Mucosa of gallbladder (tissue), 1 donor: ENCODE measurements around the gene THBS2. TPM values are rescaled to one million over a fixed set of nuclear protein-coding genes. Genes with fewer than 3 reads are reported as not detected.
"Not testable (repeated sequence)": the region's sequence is repeated elsewhere in the genome, so short reads cannot be mapped to it uniquely, and the experiment has no call there.

Experiments
- DNase-seq: peaks from one replicate; pipeline ENCODE4 v3.0.0-alpha.2; 2020; ENCODE audit warnings: low spot score
- total RNA-seq: library from RNA; stranded (reverse); gene quantifications from one replicate; pipeline ENCODE4 v1.2.1, GENCODE V29; 2021
- donor health status: DM: no; HTN: no; CAD: no.

The THBS2 gene
- total RNA-seq, result 21.9 TPM

DNA sequence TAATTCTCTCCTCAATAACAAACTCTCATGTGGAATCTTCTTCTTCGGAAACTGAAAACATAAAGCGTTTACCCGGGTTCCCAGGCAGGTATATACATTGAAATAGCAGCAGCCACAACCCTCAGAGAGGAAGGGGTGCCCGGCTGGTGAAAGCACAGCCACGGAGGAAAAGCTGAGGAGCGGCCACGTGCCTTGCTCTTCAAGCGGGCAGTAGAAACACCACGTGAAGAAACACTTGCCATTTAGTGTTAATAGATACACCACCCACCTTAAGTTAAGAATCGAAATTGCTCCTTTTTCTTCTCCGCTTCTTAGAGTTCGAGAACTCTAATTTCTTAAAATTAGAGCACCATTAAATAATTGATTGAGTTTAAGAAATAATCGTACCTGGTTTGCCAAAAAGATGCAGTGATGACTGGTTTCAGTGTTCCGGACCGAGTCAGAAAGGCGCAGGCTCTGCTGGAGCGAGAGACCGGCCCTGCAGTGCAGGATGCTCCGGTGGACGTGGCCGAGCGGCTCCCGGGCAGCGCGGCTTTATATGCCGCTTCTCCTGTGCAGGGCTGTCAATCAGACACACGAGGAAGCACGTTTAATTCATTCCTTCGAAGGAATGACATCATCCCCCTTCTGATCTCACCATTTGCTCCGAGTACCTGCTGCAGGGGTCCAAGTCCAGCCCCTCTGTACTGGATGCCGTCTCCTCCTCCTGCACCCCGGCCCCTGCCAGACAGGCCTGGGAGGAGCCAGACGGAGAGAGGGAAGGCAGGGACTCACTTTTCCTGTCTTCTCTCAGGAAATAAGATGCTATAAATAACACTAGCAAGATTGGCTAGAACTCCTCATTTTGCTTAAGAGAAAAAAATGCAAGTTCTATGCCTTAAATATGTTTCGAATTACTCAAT, at the start of gene THBS2:
THBS2 (minus strand) TSS at position 510 of the 902 bp plus-strand sequence. CDS start 3,062 bp downstream, outside the sequence.
- peak; percentile 32 for DNase-seq

DNA sequence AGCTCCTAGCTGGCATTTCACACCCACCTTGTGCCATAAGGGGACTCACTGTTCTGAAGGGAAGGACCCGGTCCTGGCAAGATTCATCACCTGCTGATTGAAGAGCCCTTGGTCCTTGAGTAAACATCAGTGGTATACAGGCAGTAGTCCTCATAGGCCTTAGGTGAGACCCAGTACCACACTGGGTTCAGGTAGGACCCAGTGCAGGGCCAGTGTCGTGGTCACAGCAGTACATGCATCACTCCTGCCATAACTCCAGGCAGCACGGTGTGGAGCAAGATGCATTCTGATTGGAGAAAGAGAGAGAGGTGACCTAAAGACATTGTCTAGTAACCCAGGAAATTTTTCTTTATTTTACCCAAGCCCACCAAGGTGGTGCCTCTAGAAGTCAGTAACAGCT, 49.1 kb upstream of the THBS2 start:
- DNase-seq, result no peak

DNA sequence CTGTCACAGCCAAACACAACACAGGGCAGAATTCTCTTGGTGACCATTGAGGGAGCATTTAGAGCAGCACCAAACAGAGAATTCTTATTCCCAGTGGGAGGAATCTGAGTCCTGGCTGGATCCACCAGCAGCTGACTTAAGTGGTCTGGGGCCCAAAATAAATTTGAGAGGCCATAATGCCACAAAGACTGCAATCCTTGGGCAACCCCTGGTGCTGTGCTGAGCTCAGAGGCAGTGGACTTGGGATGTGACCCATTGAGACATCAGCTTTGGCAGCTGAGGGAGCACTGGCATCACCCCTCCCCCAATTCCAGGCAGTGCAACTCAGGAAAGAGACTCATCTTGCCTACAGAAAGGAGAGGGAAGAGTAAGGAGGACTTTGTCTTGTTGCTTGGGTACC, 48.6 kb upstream of the THBS2 start:
- no peak for DNase-seq

DNA sequence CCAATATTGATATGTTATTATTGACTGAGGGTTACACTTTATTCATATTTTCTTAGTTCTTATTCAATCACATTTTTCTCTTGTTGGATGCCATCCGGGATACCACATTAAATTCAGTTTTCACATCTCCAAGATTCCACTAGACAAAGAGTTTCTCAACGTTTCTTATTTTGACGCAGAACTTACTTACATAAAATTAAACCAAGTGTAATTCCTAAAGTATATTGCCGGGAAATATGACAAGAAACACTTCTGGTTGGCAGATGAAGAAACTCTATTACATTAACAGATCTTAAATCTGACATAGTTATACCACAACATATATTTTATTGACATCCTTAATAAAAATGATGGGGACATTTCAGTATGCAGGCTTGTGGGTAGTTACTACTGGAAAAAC, 47.3 kb upstream of the THBS2 start:
- DNase-seq, result no peak

DNA sequence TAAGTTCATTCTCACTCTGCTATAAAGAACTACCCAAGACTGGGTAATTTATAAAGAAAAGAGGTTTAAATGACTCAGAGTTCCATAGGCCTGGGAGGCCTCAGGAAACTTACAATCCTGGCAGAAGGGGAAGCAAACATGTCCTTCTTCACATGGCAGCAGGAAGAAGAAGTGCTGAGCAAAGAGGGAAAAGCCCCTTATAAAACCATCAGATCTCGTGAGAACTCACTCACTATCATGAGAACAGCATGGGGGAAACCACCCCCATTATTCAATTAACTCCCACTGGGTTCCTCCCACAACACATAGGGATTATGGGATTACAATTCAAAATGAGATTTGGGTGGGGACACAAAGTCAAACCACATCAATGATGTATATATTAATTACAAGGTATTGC, 45.0 kb upstream of the THBS2 start:
- not testable (repeated sequence) for DNase-seq

DNA sequence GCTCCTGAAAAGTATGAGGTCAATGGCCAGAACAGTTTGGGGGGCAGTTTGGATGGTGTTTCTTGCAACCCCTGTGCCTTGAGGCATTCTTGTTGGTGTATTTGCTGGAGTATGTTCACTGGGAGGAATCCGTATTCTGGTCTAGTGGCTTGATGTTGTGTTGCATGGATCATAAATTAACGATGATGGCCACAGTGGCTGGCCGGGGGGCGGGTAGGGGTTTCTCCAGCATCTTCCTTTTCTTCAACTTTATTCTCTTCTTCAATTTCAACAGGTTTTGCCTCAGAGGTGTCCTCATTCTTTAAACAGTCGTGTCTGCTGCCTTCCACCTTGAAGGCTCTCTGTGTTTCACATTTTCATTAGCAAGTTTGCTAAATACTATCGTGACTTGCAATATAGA, 43.0 kb upstream of the THBS2 start:
- no peak for DNase-seq

DNA sequence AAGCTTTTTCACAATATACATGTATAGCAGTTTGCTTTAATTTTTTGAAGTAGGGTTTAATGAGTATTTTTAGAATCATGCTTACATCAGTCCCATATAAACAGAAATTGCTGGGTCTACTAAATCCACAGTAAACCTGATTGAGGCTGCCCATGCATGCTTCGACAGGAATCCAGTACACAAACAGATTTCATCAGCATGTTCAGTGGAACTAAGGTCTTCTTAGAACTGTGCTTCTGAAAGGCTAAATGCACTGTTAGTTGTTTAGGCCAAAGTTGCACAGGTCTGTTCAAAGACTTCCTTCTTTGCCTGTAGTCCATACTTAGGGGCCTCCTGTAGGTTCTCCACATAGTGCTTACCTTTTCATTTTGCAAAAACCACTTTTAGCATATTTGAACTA, 42.5 kb upstream of the THBS2 start:
- DNase-seq, result no peak

DNA sequence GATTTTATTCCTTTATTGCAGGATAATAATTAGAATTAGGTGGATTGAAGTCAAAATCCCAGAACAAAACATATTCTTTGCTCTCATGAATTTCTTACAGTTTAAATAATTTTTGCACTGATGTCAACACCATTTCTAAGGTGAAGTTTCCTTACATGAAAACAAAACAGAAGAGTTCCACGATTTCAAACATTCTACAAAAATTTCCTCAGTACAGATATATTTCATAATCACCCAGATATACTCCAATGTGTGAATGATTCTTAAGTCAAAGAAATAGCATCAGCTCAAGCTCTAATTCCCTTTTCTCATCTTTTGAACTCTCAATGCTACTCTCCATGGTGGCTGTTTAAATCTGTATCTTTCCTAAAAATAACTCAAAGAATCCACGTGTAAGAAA, 39.5 kb upstream of the THBS2 start:
- DNase-seq, result no peak

DNA sequence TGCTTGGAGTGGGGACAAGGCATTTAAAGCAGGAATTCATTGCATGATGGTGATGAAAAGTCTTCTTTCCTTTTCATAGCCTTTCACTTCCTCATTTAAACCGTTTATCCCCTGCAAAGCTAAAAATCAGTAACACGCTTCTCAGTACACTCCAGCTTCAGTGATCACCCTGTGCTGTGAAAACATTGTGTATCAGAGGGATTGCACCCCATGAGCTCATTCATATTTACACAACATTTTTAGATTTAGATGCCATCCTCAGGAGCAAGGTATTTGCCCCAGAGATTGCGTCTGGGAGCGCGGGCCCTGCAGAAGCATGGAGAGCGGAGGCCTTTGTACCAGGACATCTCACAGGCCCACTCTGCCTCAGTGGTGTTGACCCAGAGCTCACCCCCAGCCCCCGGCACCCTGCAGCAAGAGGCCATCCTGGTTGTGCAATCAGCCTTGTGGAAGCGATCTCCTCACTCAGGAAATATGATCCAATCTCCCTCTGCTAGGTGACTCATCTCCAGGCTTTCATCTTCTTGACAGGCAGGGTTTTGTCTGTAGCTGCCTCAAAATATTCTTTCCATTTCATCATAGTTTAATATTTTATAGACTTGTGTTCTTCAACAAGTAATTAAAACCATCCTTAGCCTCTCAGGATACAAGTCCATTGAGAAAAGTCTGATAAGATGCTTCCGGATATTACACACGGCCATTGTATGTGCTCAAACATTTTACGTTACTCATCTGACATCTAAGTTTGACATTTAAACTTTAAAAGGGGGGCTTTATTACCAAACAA, 38.9 kb upstream of the THBS2 start:
- no peak for DNase-seq

DNA sequence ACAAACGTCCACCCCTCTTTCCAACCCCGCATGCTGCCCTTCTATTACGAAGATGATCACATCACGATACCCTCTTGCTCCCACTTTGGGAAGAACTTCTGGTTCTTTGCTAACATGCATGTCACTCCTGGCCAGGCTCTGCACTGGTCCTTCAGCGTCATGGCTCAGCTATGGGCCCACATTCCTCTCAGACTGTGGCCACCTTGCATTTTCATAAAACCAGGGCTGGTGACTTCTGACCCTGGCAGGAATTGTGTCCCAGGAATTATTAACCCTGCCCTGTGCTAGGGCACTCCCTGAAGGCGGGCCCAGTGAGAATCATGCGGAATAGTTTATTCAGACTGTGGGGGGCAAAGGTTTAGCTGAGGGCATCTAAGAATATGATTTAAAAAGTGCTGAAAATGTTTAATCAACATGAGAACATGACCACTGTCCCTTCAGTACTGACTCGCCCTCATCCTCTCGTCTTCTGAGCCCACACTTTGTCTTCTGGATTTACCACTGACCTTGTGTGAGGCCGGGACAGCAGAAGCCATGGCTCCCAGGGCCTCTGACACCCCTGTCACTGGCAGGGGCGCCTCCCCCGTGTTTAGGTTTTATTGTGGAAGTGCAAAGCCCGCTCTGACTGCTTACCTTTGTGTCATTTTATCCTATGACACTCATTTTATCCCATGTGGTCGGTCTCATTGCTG, 38.1 kb upstream of the THBS2 start:
- DNase-seq, result no peak

DNA sequence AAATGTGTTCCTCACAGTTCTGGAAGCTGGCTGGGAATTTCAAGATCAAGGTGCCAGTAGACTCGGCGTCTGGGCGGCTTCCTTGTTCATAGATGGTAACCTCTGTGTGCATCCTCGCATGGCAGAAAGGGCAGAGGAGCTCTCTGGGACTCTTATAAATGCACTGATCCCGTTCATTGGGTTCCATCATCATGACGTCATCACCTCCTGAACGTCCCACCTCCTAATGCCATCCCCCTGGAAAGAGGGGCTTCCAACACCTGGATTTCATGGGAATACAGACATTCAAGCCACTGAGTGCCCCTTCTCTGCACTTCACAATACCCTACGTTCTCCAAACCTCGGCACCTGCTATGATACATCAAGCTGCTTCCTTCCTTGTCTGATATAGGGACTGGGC, 37.5 kb upstream of the THBS2 start:
- no peak for DNase-seq

DNA sequence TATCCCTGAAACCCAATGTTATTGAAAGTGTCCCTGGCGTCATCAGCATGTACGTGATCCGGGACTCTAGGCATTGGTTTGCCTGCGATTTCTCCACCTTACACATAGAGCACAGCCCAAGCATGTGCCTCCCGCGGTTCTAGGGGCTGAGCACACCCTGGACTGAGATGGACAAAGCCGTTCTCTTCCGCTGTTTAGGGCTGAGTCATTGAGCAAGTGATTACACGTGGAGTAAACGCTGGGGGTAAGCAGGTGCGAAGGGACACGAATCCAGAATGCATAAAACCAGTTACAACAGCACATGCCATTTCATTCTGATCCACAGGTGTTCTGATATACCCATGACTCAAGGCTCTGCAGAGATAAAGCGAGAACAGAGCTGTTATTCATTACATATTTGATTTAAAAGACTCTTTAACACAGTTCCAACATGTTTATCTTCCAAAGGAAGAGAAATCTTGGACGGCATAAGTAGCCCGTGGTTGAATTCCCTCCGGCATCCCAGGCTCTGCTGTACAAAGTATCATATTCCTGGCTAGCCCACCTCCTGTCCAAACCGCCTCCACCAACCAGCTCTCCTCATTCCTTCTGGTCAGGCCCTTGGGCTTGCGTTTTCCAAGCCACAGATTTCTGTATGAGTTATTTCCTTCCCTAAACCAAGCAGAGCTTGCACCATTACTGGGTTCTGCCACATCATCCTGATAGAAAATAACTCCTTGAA, 36.1 kb upstream of the THBS2 start:
- no peak for DNase-seq

DNA sequence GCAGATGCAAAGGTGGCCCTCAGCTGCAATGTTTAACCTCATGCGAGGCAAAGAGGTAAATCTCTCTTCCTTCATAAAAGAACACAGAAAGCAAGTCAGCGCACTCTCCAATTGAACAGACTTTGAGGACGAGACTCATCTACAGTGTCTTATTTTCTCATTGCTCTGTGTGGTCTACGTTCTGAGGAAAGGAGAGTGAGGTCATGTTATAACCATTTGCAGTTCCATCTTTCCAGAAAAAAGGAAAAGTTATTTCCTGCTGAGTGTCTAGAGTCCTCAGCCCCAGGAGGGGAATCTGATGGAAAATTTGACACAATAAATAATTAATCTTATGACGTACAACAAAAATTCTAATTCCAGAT, 35.6 kb upstream of the THBS2 start:
- no peak for DNase-seq

DNA sequence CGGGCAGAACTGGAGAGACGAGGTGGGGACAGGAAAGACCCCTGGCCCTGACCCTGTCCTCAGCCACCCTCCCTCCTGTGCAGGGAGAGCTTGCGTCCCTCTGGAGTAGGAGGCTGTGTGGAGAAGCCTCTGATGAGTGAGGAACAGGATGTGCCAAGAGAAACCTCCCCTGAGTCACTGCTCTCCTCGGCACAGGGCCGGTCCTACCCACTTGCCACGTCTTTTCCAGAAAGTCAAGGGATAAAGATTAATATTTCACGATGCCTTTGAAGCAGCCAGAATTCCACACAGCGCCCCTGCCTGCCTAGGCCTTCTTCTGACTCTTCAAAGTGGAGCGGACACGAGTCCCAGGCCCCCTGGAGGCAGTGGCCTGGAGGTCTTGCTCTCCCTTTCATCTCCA, 34.9 kb upstream of the THBS2 start:
- no peak for DNase-seq

DNA sequence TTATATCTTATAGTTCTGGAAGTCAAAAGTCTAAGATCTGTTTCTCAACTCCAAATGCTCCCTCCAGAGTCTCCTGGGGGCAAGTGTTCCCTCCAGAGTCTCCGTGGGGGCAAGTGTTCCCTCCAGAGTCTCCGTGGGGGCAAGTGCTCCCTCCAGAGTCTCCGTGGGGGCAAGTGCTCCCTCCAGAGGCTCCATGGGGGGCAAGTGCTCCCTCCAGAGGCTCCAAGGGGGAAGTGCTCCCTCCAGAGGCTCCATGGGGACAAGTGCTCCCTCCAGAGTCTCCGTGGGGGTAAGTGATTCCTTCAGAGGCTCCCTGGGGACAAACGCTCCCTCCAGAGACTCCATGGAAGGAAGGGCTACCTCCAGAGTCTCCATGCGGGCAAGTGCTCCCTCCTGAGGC, 34.0 kb upstream of the THBS2 start:
- DNase-seq, result no peak

DNA sequence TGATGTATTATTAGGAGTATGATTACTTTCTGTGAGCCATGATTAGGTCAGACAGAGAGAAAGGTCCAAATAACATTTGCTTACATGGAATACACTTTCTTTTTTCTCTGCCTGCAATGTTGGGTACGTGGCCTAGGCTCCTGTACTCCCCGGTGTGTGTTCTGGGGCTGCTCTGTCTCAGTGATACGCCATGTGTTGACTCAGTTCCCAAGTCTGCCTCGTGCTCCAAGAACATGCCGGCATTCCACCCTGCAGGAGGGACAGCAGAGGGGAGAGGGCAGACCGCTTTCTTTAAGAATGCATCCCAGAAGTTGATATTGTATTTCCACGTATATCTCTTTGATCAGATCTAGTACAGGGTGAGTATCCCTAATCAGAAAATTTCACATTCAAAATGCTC, 33.3 kb upstream of the THBS2 start:
- DNase-seq, result no peak

DNA sequence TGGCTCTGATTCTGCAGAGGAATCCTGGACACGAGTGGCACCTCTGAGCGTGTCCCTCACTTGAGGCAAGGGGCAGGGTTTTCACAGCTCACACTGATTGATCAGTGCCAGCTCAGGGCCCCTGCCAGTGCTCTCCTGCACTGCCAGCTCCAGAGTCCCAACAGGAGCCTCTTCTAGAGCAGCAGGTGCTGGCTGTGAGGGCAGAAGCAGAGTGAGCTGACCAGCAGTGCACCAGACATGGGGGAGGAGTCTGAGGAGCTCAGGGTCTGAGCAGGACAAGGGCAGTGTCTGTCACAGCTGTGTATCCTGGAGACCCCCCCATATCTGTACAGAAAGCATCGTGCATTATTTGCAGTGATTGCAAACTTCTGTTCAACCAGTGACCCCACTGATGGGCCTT, 31.5 kb upstream of the THBS2 start:
- DNase-seq, result no peak

DNA sequence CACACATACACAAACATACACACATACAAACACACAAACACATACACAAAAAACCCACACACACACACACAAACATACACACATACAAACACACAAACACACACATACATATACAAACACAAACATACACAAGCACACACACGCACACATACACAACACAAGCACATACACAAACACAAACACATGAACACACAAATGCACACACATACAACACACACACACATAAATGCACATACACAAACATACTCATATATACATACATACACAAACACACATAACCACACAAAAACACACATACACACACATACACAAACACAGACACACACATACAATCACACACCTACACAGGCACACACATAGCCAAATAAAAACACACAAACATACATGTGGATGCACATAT, 30.3 kb upstream of the THBS2 start:
- no peak for DNase-seq

DNA sequence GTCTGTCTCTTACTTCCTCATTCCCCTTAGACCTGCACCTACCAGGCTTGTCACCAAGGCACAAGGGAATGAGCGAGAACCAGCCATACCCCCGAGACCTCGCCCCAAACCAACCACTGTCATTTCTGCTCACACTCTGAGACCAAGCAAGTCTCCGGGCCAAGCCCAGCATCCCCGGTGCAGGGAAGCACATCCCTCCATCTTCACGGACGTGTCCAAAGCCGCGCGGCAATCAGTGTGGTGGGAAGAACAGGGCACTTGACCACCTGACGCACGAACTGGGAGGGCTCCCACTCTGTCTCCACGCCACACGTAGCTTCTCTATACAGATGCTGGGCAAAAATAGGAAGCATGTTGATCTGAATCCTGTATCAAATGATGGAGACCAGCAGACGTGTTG, 28.4 kb upstream of the THBS2 start:
- no peak for DNase-seq

DNA sequence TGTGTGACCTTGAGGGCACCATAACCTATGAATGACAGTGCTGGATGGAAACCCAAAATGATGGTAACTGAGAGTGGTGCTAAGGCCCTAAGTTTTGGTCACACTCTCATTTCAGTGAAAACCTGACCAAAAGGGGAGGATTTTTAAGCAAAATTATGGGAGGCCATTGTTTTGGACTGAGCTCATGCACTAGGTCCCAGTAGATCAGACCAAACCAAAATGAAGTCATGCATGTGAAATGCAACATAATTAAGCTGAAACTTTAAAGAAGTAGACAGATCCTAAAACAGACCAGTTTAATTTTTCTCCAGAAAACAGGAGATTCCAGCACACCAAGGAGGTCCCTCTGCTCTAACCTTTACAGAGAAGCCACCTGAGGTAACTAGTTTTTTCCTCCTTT, 24.0 kb upstream of the THBS2 start:
- DNase-seq, result no peak

DNA sequence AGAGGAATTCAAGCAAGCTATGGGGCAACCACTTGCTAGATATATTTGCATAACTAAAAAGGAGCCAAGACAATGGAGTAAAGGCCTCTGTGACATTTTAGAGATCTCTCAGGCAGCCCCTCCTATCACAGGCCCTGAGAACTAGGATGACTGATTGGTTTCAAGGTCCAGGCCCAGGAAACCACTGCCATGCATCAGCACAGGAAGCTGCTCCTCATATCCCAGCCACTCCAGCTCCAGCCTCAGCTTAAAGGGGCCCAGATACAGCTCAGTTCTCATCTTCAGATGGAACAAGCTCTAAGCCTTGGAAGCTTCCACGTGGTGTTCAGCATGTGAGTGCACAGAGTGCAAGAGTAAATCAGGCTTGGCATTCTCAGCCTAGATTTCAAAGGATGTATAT, 21.1 kb upstream of the THBS2 start:
- no peak for DNase-seq

DNA sequence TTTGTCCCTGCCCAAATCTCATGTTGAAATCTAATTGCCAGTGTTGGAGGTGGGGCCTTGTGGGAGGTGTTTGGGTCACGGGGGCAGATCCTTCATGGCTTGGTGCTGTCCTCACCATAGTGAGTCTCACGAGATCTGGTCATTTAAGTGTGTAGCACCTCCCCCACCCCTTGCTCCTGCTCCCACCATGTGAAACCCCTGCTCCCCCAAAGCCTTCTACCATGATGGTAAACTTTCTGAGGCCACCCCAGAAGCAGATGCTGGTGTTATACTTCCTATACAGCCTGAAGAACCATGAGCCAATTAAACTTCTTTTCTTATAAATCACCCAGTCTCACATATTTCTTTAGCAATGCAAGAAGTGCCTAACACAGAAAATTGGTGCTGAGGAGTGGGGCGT, 19.9 kb upstream of the THBS2 start:
- DNase-seq, result no peak
